ENCODE results near the gene BRAF.
"Not testable (repeated sequence)": the region's sequence is repeated elsewhere in the genome, so short reads cannot be mapped to it uniquely, and the experiment has no call there.

BRAF gene

DNA sequence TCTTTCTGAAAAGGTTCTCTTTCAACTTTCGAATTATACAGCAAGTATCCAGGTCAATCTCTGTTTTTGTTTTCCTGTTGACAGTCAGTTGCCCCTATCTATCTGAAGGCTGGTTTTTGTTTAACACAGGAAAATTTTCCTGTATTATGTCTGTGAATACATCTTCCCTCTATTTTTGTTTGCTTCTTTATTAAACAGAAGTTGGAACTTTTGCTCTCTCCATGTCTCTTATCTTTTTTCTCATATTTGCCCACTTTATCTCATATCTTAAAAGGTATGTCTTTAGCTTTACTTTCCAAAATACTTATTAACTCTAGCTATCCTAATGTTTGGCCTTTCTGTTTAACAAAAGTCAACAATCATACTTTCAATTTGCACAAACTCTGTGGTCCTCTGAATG lies 95.0 kb downstream of the BRAF start:
- no peak overlapping the region for H3K4me3 ChIP-seq (ENCODE audit: low read length)
- TF ChIP-seq, protein P1, sequence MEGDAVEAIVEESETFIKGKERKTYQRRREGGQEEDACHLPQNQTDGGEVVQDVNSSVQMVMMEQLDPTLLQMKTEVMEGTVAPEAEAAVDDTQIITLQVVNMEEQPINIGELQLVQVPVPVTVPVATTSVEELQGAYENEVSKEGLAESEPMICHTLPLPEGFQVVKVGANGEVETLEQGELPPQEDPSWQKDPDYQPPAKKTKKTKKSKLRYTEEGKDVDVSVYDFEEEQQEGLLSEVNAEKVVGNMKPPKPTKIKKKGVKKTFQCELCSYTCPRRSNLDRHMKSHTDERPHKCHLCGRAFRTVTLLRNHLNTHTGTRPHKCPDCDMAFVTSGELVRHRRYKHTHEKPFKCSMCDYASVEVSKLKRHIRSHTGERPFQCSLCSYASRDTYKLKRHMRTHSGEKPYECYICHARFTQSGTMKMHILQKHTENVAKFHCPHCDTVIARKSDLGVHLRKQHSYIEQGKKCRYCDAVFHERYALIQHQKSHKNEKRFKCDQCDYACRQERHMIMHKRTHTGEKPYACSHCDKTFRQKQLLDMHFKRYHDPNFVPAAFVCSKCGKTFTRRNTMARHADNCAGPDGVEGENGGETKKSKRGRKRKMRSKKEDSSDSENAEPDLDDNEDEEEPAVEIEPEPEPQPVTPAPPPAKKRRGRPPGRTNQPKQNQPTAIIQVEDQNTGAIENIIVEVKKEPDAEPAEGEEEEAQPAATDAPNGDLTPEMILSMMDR (IDR thresholded peaks at IDR 0.05; ENCODE audit: insufficient read depth, low read depth, low read length, missing control alignments) = no peak
- no peak for DNase-seq (ENCODE audit: low read depth)

DNA sequence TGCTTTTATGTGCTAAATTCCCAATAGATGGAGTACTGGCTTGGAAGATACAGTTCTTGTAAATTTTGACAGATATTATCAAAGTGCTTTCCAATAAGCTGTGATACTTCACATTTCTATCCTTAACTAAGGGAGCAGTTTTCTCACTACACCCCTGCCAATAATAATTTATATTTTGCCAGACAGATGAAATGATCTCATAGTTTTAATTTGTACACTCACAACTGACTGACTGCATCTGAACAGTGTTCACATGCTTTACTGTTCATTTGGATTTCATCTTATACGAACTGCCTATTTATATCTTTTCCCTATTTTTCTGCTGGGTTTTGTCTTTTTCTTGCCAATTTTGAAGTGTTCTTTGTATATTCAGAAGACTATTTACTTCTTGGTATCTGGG lies 96.0 kb downstream of the BRAF start:
- TF ChIP-seq, protein P1 (IDR thresholded peaks at IDR 0.05; ENCODE audit: insufficient read depth, low read depth, low read length, missing control alignments) = no peak
- no peak for DNase-seq (ENCODE audit: low read depth)
- H3K4me3 ChIP-seq (ENCODE audit: low read length) = no peak overlapping the region

DNA sequence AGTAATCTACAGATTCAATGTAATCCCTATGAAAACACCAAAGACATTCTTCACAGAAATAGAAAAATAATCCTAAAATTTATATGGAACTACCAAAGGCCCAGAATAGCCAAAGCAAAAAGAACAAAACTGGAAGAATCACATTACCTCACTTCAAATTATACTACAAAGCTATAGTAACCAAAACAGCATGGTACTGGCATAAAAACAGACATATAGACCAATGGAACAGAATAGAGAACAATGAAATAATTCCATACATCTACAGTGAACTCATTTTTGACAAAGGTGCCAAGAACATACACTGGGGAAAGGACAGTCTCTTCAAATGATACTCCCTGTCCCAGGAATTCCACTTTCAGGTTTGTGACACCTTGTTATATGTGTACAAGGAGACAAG lies 107.3 kb downstream of the BRAF start:
- not testable (repeated sequence) for DNase-seq (ENCODE audit: low read depth); H3K4me3 ChIP-seq (ENCODE audit: low read length)

DNA sequence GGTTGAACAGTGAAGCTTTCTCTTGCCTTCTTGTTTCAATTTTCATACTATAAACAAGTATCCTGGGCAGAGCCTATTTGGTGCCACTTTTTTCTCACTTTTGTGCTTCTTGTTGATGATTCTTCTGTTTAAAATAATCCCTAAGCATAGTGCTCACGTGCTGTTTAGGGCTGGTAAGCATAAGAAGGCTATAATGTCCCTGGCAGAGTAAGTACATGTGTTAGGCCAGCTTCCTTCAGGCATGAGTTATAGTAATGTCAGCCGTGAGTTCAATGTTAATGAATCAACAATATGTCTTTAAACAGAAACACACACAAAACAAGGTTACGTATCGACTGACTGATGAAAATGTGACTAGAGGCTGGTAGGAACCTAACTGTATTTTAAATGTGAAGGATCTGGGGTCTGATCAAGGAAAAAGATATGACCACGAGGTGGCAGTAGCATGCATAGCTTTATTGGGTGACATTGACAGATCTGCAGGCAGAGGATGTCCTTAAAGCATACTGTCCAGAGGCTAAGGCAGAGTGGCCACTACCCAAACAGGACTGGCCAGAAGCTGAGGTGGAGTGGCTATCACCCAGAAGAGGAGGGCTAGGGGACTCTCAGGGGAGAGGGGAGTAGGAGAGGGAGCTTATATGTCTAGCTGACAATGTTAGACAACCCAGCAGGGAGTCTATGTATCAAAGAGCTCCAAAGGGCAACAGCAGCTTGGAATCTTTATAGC lies 113.7 kb downstream of the BRAF start:
- TF ChIP-seq, protein P1 (IDR thresholded peaks at IDR 0.05; ENCODE audit: insufficient read depth, low read depth, low read length, missing control alignments) = peak; percentile 76
- peak; percentile 72 for DNase-seq (ENCODE audit: low read depth)
- H3K4me3 ChIP-seq (ENCODE audit: low read length) = no peak overlapping the region

DNA sequence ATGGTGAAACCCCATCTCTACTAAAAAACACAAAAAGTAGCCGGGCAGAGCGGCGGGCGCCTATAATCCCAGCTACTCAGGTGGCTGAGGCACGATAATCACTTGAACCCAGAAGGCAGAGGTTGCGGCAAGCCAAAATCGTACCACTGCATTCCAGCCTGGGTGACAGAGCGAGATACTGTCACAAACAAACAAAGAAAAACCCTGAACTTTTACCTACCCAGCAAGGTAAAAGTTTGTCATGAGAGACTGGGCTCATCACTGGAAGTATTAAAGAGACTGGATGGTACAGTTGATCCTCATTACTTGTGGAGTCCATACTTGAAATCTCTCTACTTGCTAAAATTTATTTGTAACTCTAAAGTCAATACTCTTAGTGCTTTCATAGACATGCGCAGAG lies 114.3 kb downstream of the BRAF start:
- TF ChIP-seq, protein P1 (IDR thresholded peaks at IDR 0.05; ENCODE audit: insufficient read depth, low read depth, low read length, missing control alignments) = no peak
- no peak overlapping the region for H3K4me3 ChIP-seq (ENCODE audit: low read length)
- DNase-seq (ENCODE audit: low read depth) = no peak

DNA sequence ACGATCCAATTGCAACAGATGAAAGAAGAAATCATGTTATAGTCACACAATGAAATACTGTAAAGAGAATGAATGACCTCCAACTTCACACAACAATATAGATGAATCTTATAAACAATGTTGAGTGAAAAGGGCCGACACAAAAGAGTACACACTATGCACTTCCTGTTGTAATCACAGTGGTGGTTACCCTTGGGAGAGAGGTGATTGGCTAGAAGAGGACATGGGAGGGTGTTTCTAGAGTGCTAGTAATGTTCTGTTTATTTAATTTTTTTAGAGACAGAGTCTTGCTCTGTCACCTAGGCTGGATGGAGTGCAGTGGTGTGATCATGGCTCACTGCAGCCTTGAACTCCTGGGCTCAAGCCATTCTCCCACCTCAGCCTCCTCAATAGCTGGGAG lies 145.8 kb downstream of the BRAF start:
- no peak overlapping the region for H3K4me3 ChIP-seq (ENCODE audit: low read length)
- no peak for DNase-seq (ENCODE audit: low read depth)
- TF ChIP-seq, protein P1 (IDR thresholded peaks at IDR 0.05; ENCODE audit: insufficient read depth, low read depth, low read length, missing control alignments) = no peak

DNA sequence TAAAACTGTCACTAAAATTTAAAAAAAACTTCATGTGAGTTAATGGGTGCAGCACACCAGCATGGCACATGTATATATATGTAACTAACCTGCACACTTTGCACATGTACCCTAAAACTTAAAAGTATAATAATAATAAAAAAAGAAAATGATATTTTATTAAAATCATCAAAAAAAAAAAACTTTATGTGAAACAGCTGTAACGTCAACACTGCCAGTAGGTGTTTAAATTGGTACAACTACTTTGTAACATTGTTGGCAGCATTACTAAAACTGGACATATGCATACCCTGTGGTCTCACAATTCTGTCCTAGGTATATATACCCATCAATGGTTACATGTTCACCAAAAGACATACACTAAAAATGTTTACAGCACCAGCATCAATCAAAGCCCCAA lies 146.2 kb downstream of the BRAF start:
- no peak for DNase-seq (ENCODE audit: low read depth)
- H3K4me3 ChIP-seq (ENCODE audit: low read length) = no peak overlapping the region
- TF ChIP-seq, protein P1 (IDR thresholded peaks at IDR 0.05; ENCODE audit: insufficient read depth, low read depth, low read length, missing control alignments) = no peak
